22Rv1 (cell line): Measurements from ENCODE around the gene ZNF575.

Source experiments
- ZFX ChIP-seq: fragments of 450-650 bp; IDR thresholded peaks from 2 replicates; pipeline ENCODE4 v1.6.1; 2017; ENCODE audit warnings: antibody characterized with exemption, borderline replicate concordance
- TF ChIP-seq, protein P1 (sequence below): fragments of 450-650 bp; IDR thresholded peaks from 2 replicates; pipeline ENCODE4 v1.5.1; 2017; ENCODE audit warnings: mild to moderate bottlenecking

GRCh38 chr19:43554317-43554895 is 21.4 kb downstream of the ZNF575 start:
- TF ChIP-seq, protein P1, sequence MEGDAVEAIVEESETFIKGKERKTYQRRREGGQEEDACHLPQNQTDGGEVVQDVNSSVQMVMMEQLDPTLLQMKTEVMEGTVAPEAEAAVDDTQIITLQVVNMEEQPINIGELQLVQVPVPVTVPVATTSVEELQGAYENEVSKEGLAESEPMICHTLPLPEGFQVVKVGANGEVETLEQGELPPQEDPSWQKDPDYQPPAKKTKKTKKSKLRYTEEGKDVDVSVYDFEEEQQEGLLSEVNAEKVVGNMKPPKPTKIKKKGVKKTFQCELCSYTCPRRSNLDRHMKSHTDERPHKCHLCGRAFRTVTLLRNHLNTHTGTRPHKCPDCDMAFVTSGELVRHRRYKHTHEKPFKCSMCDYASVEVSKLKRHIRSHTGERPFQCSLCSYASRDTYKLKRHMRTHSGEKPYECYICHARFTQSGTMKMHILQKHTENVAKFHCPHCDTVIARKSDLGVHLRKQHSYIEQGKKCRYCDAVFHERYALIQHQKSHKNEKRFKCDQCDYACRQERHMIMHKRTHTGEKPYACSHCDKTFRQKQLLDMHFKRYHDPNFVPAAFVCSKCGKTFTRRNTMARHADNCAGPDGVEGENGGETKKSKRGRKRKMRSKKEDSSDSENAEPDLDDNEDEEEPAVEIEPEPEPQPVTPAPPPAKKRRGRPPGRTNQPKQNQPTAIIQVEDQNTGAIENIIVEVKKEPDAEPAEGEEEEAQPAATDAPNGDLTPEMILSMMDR: no peak
- TF ChIP-seq ZFX: no peak
